Measurements from ENCODE around the gene TRIM52.

TRIM52 gene

GRCh38 chr5:181246276-181247049, 14.5 kb downstream of the TRIM52 start (continued):
- TF ChIP-seq KLF16 (tag by site-specific recombination; IDR thresholded peaks at IDR 0.05): peak; percentile 87
- 0 out of 2 replicates have a peak, but pooled peaks have one; percentile 53 for TF ChIP-seq ZNF660 (tag by site-specific recombination; IDR thresholded peaks at IDR 0.05)
- no peak for TF ChIP-seq OSR2 (tag by site-specific recombination; IDR thresholded peaks at IDR 0.05)
- no peak for TF ChIP-seq ZNF223 (tag by site-specific recombination; IDR thresholded peaks at IDR 0.05)
- no peak for TF ChIP-seq ZNF610 (tag by site-specific recombination; IDR thresholded peaks at IDR 0.05; ENCODE audit: borderline replicate concordance)
- TF ChIP-seq ZNF626 (tag by site-specific recombination; IDR thresholded peaks at IDR 0.05): no peak
- no peak for TF ChIP-seq TSHZ1 (tag by site-specific recombination; IDR thresholded peaks at IDR 0.05; ENCODE audit: borderline replicate concordance)
- TF ChIP-seq BCL11A (tag by site-specific recombination; IDR thresholded peaks at IDR 0.05; ENCODE audit: low read depth): peak; percentile 72; the same call in 1 of the 2 replicates
- TF ChIP-seq ZNF701 (tag by site-specific recombination; IDR thresholded peaks at IDR 0.05): no peak
- no peak for TF ChIP-seq ZNF18 (tag by site-specific recombination; IDR thresholded peaks at IDR 0.05)
- TF ChIP-seq ZNF114 (tag by site-specific recombination; IDR thresholded peaks at IDR 0.05): no peak
- peak; percentile 38 for TF ChIP-seq ZIC2 (tag by site-specific recombination; IDR thresholded peaks at IDR 0.05)
- TF ChIP-seq ZXDB (tag by site-specific recombination; IDR thresholded peaks at IDR 0.05): peak; percentile 92
- TF ChIP-seq ZNF514 (tag by site-specific recombination; IDR thresholded peaks at IDR 0.05): no peak
- peak; percentile 74 for TF ChIP-seq HIC1 (tag by site-specific recombination; IDR thresholded peaks at IDR 0.05)
- no peak for TF ChIP-seq ZNF239 (tag by site-specific recombination; IDR thresholded peaks at IDR 0.05)
- peak; percentile 42 for TF ChIP-seq ZNF335 (tag by site-specific recombination; conservative IDR thresholded peaks at IDR 0.05)
- no peak for TF ChIP-seq ZNF146 (tag by site-specific recombination; IDR thresholded peaks at IDR 0.05)
- TF ChIP-seq ZNF266 (tag by site-specific recombination; IDR thresholded peaks at IDR 0.05; ENCODE audit: low read depth): no peak
- TF ChIP-seq ELK4 (IDR thresholded peaks at IDR 0.05; ENCODE audit: borderline replicate concordance, low read depth, low read length): no peak
- no peak for TF ChIP-seq ZNF449 (tag by site-specific recombination; IDR thresholded peaks at IDR 0.05)
- TF ChIP-seq ZNF747 (tag by site-specific recombination; IDR thresholded peaks at IDR 0.05): no peak
- TF ChIP-seq ZNF561 (tag by site-specific recombination; IDR thresholded peaks at IDR 0.05; ENCODE audit: borderline replicate concordance): no peak; the same call in none of the 2 replicates
- TF ChIP-seq ZNF394 (tag by site-specific recombination; IDR thresholded peaks at IDR 0.05; ENCODE audit: borderline replicate concordance): no peak
- no peak for TF ChIP-seq ZNF311 (tag by site-specific recombination; IDR thresholded peaks at IDR 0.05; ENCODE audit: borderline replicate concordance)
- peak; percentile 38; the same call in 1 of the 2 replicates for TF ChIP-seq ZBTB8A (tag by site-specific recombination; IDR thresholded peaks at IDR 0.05)
- TF ChIP-seq ZBTB7A (tag by site-specific recombination; IDR thresholded peaks at IDR 0.05; ENCODE audit: low read depth): no peak
- TF ChIP-seq ZNF202 (tag by site-specific recombination; IDR thresholded peaks at IDR 0.05; ENCODE audit: borderline replicate concordance): no peak
- TF ChIP-seq ZNF600 (tag by site-specific recombination; IDR thresholded peaks at IDR 0.05): peak; percentile 13; the same call in 1 of the 2 replicates
- TF ChIP-seq ZNF404 (tag by site-specific recombination; IDR thresholded peaks at IDR 0.05): no peak
- TF ChIP-seq OVOL3 (tag by site-specific recombination; IDR thresholded peaks at IDR 0.05): no peak
